ENCODE measurements around the gene ETDC.

DNA sequence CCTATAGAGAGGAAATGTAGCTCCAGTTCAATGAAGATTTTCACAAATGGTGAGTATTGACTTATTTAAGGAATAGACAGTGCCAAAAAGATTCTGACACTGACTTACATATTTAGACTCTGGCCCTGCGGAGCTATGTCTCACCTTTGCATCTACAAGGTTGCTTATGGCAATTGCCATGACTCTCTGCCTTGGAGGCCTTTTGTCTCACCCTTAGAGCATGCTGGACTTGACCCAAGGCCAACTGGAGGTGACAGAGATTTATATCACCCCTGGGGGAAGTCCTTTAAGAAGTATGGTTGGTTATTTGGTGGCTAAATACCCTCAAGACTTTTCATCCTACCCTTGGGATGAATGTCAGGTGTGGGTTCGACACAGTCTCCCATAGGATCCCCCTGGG is 4.5 kb upstream of the ETDC start:
- TF ChIP-seq, protein P1, sequence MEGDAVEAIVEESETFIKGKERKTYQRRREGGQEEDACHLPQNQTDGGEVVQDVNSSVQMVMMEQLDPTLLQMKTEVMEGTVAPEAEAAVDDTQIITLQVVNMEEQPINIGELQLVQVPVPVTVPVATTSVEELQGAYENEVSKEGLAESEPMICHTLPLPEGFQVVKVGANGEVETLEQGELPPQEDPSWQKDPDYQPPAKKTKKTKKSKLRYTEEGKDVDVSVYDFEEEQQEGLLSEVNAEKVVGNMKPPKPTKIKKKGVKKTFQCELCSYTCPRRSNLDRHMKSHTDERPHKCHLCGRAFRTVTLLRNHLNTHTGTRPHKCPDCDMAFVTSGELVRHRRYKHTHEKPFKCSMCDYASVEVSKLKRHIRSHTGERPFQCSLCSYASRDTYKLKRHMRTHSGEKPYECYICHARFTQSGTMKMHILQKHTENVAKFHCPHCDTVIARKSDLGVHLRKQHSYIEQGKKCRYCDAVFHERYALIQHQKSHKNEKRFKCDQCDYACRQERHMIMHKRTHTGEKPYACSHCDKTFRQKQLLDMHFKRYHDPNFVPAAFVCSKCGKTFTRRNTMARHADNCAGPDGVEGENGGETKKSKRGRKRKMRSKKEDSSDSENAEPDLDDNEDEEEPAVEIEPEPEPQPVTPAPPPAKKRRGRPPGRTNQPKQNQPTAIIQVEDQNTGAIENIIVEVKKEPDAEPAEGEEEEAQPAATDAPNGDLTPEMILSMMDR (IDR thresholded peaks at IDR 0.05), result no peak
- TF ChIP-seq POLR2A (IDR thresholded peaks at IDR 0.05), result no peak
